Measurements from ENCODE around the gene INPP5A.

Gene INPP5A

GRCh38 chr10:132705943-132706342, 168.4 kb downstream of the INPP5A start:
- no peak for DNase-seq (ENCODE audit: low read depth in 2 of 2)

GRCh38 chr10:132706701-132707100, 169.1 kb downstream of the INPP5A start:
- no peak for DNase-seq (ENCODE audit: low read depth in 2 of 2)

- no peak for DNase-seq (ENCODE audit: low read depth in 2 of 2)
These were observed 169.7 kb downstream of the INPP5A start for GRCh38 chr10:132707121-132707775.

GRCh38 chr10:132707776-132708171, 170.2 kb downstream of the INPP5A start:
- DNase-seq (ENCODE audit: low read depth in 2 of 2): no peak

GRCh38 chr10:132708441-132708840, 170.9 kb downstream of the INPP5A start:
- no peak for DNase-seq (ENCODE audit: low read depth in 2 of 2)

- DNase-seq (ENCODE audit: low read depth in 2 of 2): no peak
These were observed 171.3 kb downstream of the INPP5A start for GRCh38 chr10:132708936-132709335.

GRCh38 chr10:132709471-132709951, 171.9 kb downstream of the INPP5A start:
- no peak for DNase-seq (ENCODE audit: low read depth in 2 of 2)

- DNase-seq (ENCODE audit: low read depth in 2 of 2): no peak
These were observed 172.6 kb downstream of the INPP5A start for GRCh38 chr10:132710036-132710686.

- DNase-seq (ENCODE audit: low read depth in 2 of 2): no peak
These were observed 173.4 kb downstream of the INPP5A start for GRCh38 chr10:132710746-132711612.

GRCh38 chr10:132711613-132712121, 174.1 kb downstream of the INPP5A start:
- DNase-seq (ENCODE audit: low read depth in 2 of 2): no peak

GRCh38 chr10:132712291-132712690, 174.7 kb downstream of the INPP5A start:
- DNase-seq (ENCODE audit: low read depth in 2 of 2): no peak

- DNase-seq (ENCODE audit: low read depth in 2 of 2): no peak
These were observed 175.2 kb downstream of the INPP5A start for GRCh38 chr10:132712743-132713142.

- DNase-seq (ENCODE audit: low read depth in 2 of 2): no peak
These were observed 176.0 kb downstream of the INPP5A start for GRCh38 chr10:132713421-132714095.

GRCh38 chr10:132714096-132714985, 176.8 kb downstream of the INPP5A start:
- no peak for DNase-seq (ENCODE audit: low read depth in 2 of 2)

- no peak for DNase-seq (ENCODE audit: low read depth in 2 of 2)
These were observed 177.6 kb downstream of the INPP5A start for GRCh38 chr10:132714986-132715775.

GRCh38 chr10:132715776-132716680, 178.4 kb downstream of the INPP5A start:
- no peak for DNase-seq (ENCODE audit: low read depth in 2 of 2)

GRCh38 chr10:132716691-132717490, 179.3 kb downstream of the INPP5A start:
- DNase-seq (ENCODE audit: low read depth in 2 of 2): no peak

- DNase-seq (ENCODE audit: low read depth in 2 of 2): no peak
These were observed 184.1 kb downstream of the INPP5A start for GRCh38 chr10:132721725-132722124.
